NCI-H1436 treated with DMSO at 0.1 percent for 48 hours (cell line): ENCODE results near the gene HPN.
"Not testable (repeated sequence)": the region's sequence is repeated elsewhere in the genome, so short reads cannot be mapped to it uniquely, and the experiment has no call there.

Experiments
- DNase-seq: peaks from one replicate; lab custom pipeline; 2025; lab: John Stamatoyannopoulos, UW

The HPN gene

GRCh38 chr19:35041548-35042055 is at the start of gene HPN:
Gene HPN, plus strand, starts transcription at chr19:35041721. Its CDS starts 786 bp downstream, at chr19:35042507.
- DNase-seq, result no peak

- DNase-seq, result not testable (repeated sequence)
Measured at GRCh38 chr19:34992582-34992981, 48.9 kb upstream of the HPN start.

- no peak for DNase-seq
Measured at GRCh38 chr19:34994286-34994642, 47.3 kb upstream of the HPN start.

GRCh38 chr19:34994643-34995541 is 46.6 kb upstream of the HPN start:
- no peak for DNase-seq

GRCh38 chr19:34995551-34995950 is 46.0 kb upstream of the HPN start:
- DNase-seq, result no peak

- DNase-seq, result no peak
Measured at GRCh38 chr19:34997071-34997617, 44.4 kb upstream of the HPN start.

- not testable (repeated sequence) for DNase-seq
Measured at GRCh38 chr19:34998224-34998623, 43.3 kb upstream of the HPN start.

- DNase-seq, result no peak
Measured at GRCh38 chr19:34998777-34999497, 42.6 kb upstream of the HPN start.

- no peak for DNase-seq
Measured at GRCh38 chr19:34999498-35000337, 41.8 kb upstream of the HPN start, which contains the start of gene GRAMD1A. Gene GRAMD1A, plus strand, starts transcription at chr19:35000323. Its CDS starts 156 bp downstream, at chr19:35000479.

GRCh38 chr19:35000338-35000646 is 41.2 kb upstream of the HPN start:
- no peak for DNase-seq

- DNase-seq, result no peak
Measured at GRCh38 chr19:35000647-35001501, 40.6 kb upstream of the HPN start.

GRCh38 chr19:35002037-35002535 is 39.4 kb upstream of the HPN start:
- no peak for DNase-seq

GRCh38 chr19:35004517-35005255 is 36.8 kb upstream of the HPN start:
- DNase-seq, result no peak

GRCh38 chr19:35005256-35005977 is 36.1 kb upstream of the HPN start:
- DNase-seq, result no peak

- not testable (repeated sequence) for DNase-seq
Measured at GRCh38 chr19:35006007-35006341, 35.5 kb upstream of the HPN start.

GRCh38 chr19:35006342-35006998 is 35.1 kb upstream of the HPN start:
- DNase-seq, result no peak

GRCh38 chr19:35006999-35007365 is 34.5 kb upstream of the HPN start:
- no peak for DNase-seq

GRCh38 chr19:35007427-35007826 is 34.1 kb upstream of the HPN start:
- not testable (repeated sequence) for DNase-seq

GRCh38 chr19:35008891-35009341 is 32.6 kb upstream of the HPN start:
- no peak for DNase-seq
